MM.1S (cell line): ENCODE results near the gene ELMO1.

Experiments
- DNase-seq: peaks from one replicate; pipeline ENCODE4 v3.0.0-alpha.2; 2015
- H2AFZ ChIP-seq: fragments of 300-600 bp; sonication (generic); 2 replicates; pipeline ENCODE4 v1.6.0; 2016; ENCODE audit warnings: antibody characterized with exemption, low read length
- H3F3A ChIP-seq: fragments of 300-600 bp; sonication (generic); 2 replicates; pipeline ENCODE4 v1.6.1; 2016; ENCODE audit warnings: mild to moderate bottlenecking, antibody characterized with exemption, low read length, moderate library complexity, mixed read lengths; ENCODE audit not compliant: insufficient read depth
- H3K27ac ChIP-seq: fragments of 300-600 bp; sonication (generic); 2 replicates; pipeline ENCODE4 v1.5.1; 2016; ENCODE audit warnings: mild to moderate bottlenecking, low read length
- H3K27me3 ChIP-seq: fragments of 300-600 bp; sonication (generic); replicated peaks from 2 replicates; pipeline ENCODE4 v1.6.0; 2016; ENCODE audit warnings: low read length; ENCODE audit not compliant: insufficient read depth
- H3K36me3 ChIP-seq: fragments of 300-600 bp; sonication (generic); replicated peaks from 2 replicates; pipeline ENCODE4 v1.6.1; 2016; ENCODE audit warnings: mild to moderate bottlenecking, low read length, mixed read lengths; ENCODE audit not compliant: insufficient read depth
- H3K4me1 ChIP-seq: fragments of 300-600 bp; sonication (generic); 2 replicates; pipeline ENCODE4 v1.6.1; 2016; ENCODE audit warnings: low read length, mixed read lengths
- H3K4me2 ChIP-seq: fragments of 300-600 bp; sonication (generic); 2 replicates; pipeline ENCODE4 v1.6.0; 2016; ENCODE audit warnings: low read depth, low read length
- H3K4me3 ChIP-seq: fragments of 300-600 bp; sonication (generic); 2 replicates; pipeline ENCODE4 v1.5.1; 2016; ENCODE audit warnings: low read length, mixed read lengths
- H3K79me2 ChIP-seq: fragments of 300-600 bp; sonication (generic); 2 replicates; pipeline ENCODE4 v1.6.1; 2016; ENCODE audit warnings: mixed run types, low read length, mixed read lengths
- H3K9ac ChIP-seq: fragments of 300-600 bp; sonication (generic); 2 replicates; pipeline ENCODE4 v1.6.1; 2016; ENCODE audit warnings: low read length, mixed read lengths
- H3K9me2 ChIP-seq: fragments of 300-600 bp; sonication (generic); replicated peaks from 2 replicates; pipeline ENCODE4 v1.6.1; 2016; ENCODE audit warnings: mild to moderate bottlenecking, low read length, mixed read lengths; ENCODE audit not compliant: insufficient read depth
- H3K9me3 ChIP-seq: fragments of 300-600 bp; sonication (generic); replicated peaks from 2 replicates; pipeline ENCODE4 v1.6.1; 2016; ENCODE audit warnings: mild to moderate bottlenecking, low read length, mixed read lengths; ENCODE audit not compliant: insufficient read depth
- H4K20me1 ChIP-seq: fragments of 300-600 bp; sonication (generic); 2 replicates; pipeline ENCODE4 v1.6.1; 2016; ENCODE audit warnings: mild to moderate bottlenecking, low read length, moderate library complexity, mixed read lengths; ENCODE audit not compliant: insufficient read depth
- EZH2 ChIP-seq: fragments of 300-600 bp; sonication (generic); optimal IDR thresholded peaks from 2 replicates; pipeline ENCODE3; 2017; ENCODE audit warnings: low read depth, mild to moderate bottlenecking, antibody characterized with exemption, low read length, mixed read lengths
- EZH2phosphoT487 ChIP-seq: fragments of 300-600 bp; sonication (generic); IDR thresholded peaks from 2 replicates; pipeline ENCODE4 v1.6.1; 2018; ENCODE audit warnings: antibody characterized with exemption, low read length
- TF ChIP-seq, protein P1 (sequence below): fragments of 300-600 bp; sonication (generic); IDR thresholded peaks from 2 replicates; pipeline ENCODE4 v1.5.1; 2016; ENCODE audit warnings: antibody characterized with exemption, low read length, mixed read lengths

ELMO1 gene

DNA sequence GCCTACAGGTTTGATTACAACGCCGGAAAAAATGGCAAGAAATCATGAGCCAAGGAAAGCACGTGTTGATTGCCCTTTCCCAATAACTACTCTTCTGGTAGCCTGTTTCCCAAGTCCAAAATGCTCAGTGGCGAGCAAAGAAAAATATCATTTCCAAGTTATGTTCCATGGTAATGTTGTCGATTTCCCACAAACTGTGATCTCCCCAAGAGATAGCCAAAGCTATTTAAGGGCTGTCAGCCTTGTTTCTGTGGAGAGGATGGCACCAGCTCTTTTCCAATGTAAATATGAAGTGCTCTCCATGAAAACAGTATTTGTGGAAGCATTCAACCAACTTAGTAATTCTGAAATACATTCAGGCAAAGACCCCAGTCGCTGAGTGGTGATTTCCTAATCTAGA, 491.9 kb downstream of the ELMO1 start:
- H3K27ac ChIP-seq: peak overlapping the region; percentile 44; the same call in 1 of the 2 replicates
- TF ChIP-seq EZH2phosphoT487 (no peak), EZH2 (no peak)
- TF ChIP-seq, protein P1, sequence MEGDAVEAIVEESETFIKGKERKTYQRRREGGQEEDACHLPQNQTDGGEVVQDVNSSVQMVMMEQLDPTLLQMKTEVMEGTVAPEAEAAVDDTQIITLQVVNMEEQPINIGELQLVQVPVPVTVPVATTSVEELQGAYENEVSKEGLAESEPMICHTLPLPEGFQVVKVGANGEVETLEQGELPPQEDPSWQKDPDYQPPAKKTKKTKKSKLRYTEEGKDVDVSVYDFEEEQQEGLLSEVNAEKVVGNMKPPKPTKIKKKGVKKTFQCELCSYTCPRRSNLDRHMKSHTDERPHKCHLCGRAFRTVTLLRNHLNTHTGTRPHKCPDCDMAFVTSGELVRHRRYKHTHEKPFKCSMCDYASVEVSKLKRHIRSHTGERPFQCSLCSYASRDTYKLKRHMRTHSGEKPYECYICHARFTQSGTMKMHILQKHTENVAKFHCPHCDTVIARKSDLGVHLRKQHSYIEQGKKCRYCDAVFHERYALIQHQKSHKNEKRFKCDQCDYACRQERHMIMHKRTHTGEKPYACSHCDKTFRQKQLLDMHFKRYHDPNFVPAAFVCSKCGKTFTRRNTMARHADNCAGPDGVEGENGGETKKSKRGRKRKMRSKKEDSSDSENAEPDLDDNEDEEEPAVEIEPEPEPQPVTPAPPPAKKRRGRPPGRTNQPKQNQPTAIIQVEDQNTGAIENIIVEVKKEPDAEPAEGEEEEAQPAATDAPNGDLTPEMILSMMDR: no peak
- H3K9me3 ChIP-seq: no peaks in the 10 kb centered on the region
- H3K4me3 ChIP-seq: no peak overlapping the region
- no peaks in the 10 kb centered on the region for H3K27me3 ChIP-seq
- H3K4me1 ChIP-seq: peaks cover 42% of the 10 kb centered on the region
- H3K36me3 ChIP-seq: no peaks in the 10 kb centered on the region
- peaks cover 41% of the 10 kb centered on the region for H3K79me2 ChIP-seq
- H3F3A ChIP-seq: peaks cover 17% of the 10 kb centered on the region; the same call in 1 of the 2 replicates
- no peak for DNase-seq
- H3K4me2 ChIP-seq: peak overlapping the region; percentile 63
- H4K20me1 ChIP-seq: no peaks in the 10 kb centered on the region
- no peak overlapping the region for H2AFZ ChIP-seq
- H3K9ac ChIP-seq: no peak overlapping the region
- no peaks in the 10 kb centered on the region for H3K9me2 ChIP-seq

DNA sequence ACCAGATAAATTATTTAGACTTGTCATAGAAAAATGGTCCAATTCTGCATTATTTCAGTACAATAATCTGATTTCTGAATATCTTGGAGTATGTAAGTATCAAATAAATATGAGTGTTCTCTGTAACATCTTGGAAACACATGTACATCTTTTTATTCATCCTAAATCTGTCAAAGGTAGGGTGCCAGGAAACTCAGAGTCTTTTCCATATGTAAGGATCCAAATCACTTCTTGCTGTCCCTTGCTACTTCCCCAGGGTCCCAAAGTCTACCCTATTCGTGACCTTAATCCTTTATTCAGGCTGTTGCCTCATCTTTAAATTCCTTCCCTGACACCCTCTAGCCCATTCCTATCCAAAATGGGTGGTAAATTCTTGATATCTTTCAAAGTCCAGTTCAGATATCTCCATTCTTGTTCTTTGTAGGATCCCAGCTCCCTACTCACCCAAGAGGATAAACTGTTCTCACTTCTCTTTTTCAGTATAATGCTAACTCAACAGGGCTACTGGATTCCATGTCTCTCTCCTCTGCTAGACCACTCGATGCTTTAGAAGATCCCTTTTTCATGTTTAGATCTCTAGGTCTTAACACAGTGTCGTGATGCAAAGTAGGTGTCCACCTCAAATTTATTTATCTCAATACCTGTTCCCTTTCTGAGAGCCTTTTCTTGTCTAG, 493.1 kb downstream of the ELMO1 start:
- no peaks in the 10 kb centered on the region for H3K9me3 ChIP-seq
- no peak overlapping the region for H3K4me3 ChIP-seq
- no peak for DNase-seq
- TF ChIP-seq EZH2phosphoT487 (no peak), EZH2 (no peak)
- TF ChIP-seq, protein P1: no peak
- no peaks in the 10 kb centered on the region for H3K27me3 ChIP-seq
- peaks cover 18% of the 10 kb centered on the region; the same call in 1 of the 2 replicates for H3F3A ChIP-seq
- H4K20me1 ChIP-seq: no peaks in the 10 kb centered on the region
- H2AFZ ChIP-seq: no peak overlapping the region
- no peak overlapping the region for H3K4me2 ChIP-seq
- H3K27ac ChIP-seq: no peak overlapping the region
- peaks cover 43% of the 10 kb centered on the region for H3K4me1 ChIP-seq
- H3K36me3 ChIP-seq: no peaks in the 10 kb centered on the region
- no peaks in the 10 kb centered on the region for H3K9me2 ChIP-seq
- peaks cover 34% of the 10 kb centered on the region for H3K79me2 ChIP-seq
- no peak overlapping the region for H3K9ac ChIP-seq

DNA sequence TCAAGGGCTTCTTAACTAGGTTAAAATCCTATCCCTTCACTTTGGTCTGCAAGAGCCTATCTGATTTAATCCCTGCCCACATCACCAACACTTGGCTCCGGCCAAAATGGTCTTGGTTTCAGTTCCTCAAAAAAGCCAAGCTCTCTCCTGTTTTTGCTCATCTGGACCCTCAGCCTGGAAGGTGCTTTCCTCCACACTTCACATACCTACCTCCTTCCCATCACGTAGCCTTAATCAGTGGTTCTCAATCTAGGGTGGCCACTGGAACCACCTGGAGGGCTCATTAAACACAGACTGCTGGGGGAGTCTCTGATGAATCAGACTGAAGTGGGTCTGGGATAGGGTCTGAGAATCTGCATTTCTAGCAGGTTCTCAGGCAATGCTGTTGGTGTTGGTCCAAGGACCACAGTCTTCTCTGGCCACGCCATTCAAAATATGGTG, 497.4 kb downstream of the ELMO1 start:
- DNase-seq: peak; percentile 44
- no peaks in the 10 kb centered on the region for H4K20me1 ChIP-seq
- H3K27ac ChIP-seq: peak overlapping the region; percentile 7; the same call in 1 of the 2 replicates
- H3K4me2 ChIP-seq: no peak overlapping the region
- H3K27me3 ChIP-seq: no peaks in the 10 kb centered on the region
- peaks cover 26% of the 10 kb centered on the region for H3K79me2 ChIP-seq
- TF ChIP-seq, protein P1: no peak
- TF ChIP-seq EZH2 (no peak), EZH2phosphoT487 (no peak)
- H3K9ac ChIP-seq: no peak overlapping the region
- no peaks in the 10 kb centered on the region for H3K36me3 ChIP-seq
- no peaks in the 10 kb centered on the region for H3K9me2 ChIP-seq
- H3K4me1 ChIP-seq: peaks cover 22% of the 10 kb centered on the region
- H2AFZ ChIP-seq: no peak overlapping the region
- no peak overlapping the region for H3K4me3 ChIP-seq
- no peaks in the 10 kb centered on the region for H3K9me3 ChIP-seq
- peaks cover 2% of the 10 kb centered on the region; the same call in 1 of the 2 replicates for H3F3A ChIP-seq
